Cardiac fibroblast (primary cell): ENCODE results near the gene LRFN2.

ENCODE experiments used
- DNase-seq, 2 donors: peaks; one replicate each; pipeline versions ENCODE4 v3.0.0 to v3.0.0-alpha.2; 2010; ENCODE audit warnings: low read depth in 2 of 2
- H3K4me3 ChIP-seq, 2 donors: replicated peaks in 1 of 2; 1 replicate in 1 of 2; 2 replicates in 1 of 2; pipeline ENCODE4 v1.5.1; 2011; ENCODE audit warnings: low read depth in 2 of 2, low read length in 2 of 2, mild to moderate bottlenecking in 2 of 2, moderate library complexity in 1 of 2
- TF ChIP-seq, protein P1 (sequence below): IDR thresholded peaks from one replicate; pipeline ENCODE4 v1.5.1; 2011; ENCODE audit warnings: low read depth, mild to moderate bottlenecking, low read length, inconsistent platforms

Gene LRFN2

GRCh38 chr6:40583709-40584108 is 3.5 kb downstream of the LRFN2 start:
- DNase-seq, result no peak
- H3K4me3 ChIP-seq, result no peak overlapping the region
- TF ChIP-seq, protein P1, sequence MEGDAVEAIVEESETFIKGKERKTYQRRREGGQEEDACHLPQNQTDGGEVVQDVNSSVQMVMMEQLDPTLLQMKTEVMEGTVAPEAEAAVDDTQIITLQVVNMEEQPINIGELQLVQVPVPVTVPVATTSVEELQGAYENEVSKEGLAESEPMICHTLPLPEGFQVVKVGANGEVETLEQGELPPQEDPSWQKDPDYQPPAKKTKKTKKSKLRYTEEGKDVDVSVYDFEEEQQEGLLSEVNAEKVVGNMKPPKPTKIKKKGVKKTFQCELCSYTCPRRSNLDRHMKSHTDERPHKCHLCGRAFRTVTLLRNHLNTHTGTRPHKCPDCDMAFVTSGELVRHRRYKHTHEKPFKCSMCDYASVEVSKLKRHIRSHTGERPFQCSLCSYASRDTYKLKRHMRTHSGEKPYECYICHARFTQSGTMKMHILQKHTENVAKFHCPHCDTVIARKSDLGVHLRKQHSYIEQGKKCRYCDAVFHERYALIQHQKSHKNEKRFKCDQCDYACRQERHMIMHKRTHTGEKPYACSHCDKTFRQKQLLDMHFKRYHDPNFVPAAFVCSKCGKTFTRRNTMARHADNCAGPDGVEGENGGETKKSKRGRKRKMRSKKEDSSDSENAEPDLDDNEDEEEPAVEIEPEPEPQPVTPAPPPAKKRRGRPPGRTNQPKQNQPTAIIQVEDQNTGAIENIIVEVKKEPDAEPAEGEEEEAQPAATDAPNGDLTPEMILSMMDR, result no peak

DNA sequence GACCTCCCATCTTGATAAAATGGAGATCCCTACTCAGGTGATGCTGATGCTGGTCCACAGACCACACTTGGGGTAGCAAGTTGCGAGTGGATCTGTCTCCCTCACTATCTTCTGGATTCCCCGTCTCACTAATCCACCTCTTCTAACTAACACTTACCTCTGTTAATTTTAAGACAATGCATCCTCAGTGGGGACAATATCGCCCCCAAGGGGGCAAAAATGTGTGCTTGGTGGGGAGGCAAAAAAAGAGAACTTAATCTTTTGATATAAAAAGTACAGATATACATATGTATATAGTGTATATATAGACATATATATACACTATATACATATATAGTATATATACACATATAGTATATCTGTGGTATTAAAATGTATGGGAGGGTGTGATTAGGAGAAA is 4.3 kb downstream of the LRFN2 start:
- TF ChIP-seq, protein P1, result no peak
- no peak for DNase-seq
- H3K4me3 ChIP-seq, result no peak overlapping the region

GRCh38 chr6:40579101-40579500 is 8.1 kb downstream of the LRFN2 start:
- no peak overlapping the region for H3K4me3 ChIP-seq
- no peak for DNase-seq
- TF ChIP-seq, protein P1, result no peak

DNA sequence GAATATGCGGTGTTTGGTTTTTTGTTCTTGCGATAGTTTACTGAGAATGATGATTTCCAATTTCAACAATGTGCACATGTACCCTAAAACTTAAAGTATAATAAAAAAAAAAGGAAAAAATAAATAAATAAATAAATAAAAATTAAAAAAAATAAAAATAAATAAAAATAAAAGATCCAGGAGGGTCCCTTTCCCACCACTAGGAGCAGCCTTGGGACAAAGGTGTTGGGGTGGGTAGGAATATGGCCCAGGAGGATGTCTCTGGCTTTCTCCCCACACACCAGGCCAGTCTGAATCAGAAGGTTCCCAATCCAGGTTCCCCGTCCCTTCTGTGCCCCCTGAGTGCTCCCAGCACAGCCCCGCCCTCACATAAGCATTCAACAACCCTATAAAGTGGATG is 9.5 kb downstream of the LRFN2 start:
- TF ChIP-seq, protein P1, result peak; percentile 4
- no peak for DNase-seq
- H3K4me3 ChIP-seq, result no peak overlapping the region

DNA sequence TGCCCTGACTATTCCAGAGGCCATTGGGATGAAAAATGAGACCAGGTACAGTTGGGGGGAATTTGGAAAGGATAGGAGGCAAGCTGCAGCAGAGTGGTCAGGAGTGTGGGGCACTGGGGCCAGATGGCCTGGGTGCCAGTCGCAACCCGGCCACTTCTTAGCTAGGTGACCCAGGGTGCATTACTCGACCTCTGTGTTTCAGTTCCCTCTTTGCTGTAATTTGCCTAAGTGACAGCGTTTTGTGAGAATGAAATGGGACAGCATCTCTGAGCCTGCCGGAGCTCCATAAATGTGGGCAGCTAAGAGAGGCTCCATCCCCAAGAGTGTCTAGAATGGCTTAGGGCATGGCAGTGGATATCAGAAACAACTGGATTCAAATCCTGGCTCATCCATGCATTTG is 13.9 kb downstream of the LRFN2 start:
- TF ChIP-seq, protein P1, result no peak
- DNase-seq, result no peak
- no peak overlapping the region for H3K4me3 ChIP-seq

GRCh38 chr6:40569162-40569910 is 17.8 kb downstream of the LRFN2 start:
- DNase-seq, result no peak
- no peak overlapping the region for H3K4me3 ChIP-seq
- TF ChIP-seq, protein P1, result no peak
